ENCODE measurements around the gene CCKAR.

GRCh38 chr4:26462874-26463273 is 27.4 kb downstream of the CCKAR start:
- TF ChIP-seq EZH2 (IDR thresholded peaks at IDR 0.05; ENCODE audit: borderline replicate concordance, low read depth, low read length, severe bottlenecking) (no peak), CTCF (IDR thresholded peaks at IDR 0.05; ENCODE audit: extremely low read depth in 1 of 2, insufficient read depth in 1 of 2, low read depth in 1 of 2, low read length in 2 of 2) (no peak), POLR2AphosphoS5 (IDR thresholded peaks at IDR 0.05; ENCODE audit: insufficient read depth, low read depth, low read length) (no peak), POLR2A (IDR thresholded peaks at IDR 0.05; ENCODE audit: low read depth, low read length) (no peak), MAX (IDR thresholded peaks at IDR 0.05; ENCODE audit: insufficient read depth, insufficient read length) (no peak), FOS (IDR thresholded peaks at IDR 0.05; ENCODE audit: borderline replicate concordance, insufficient read depth, low read length) (no peak), MYC (IDR thresholded peaks at IDR 0.05; ENCODE audit: low read depth, low read length) (no peak)
